ENCODE measurements around the gene AHCYL2. TPM values are rescaled to one million over a fixed set of nuclear protein-coding genes. Genes with fewer than 3 reads are reported as not detected.

The AHCYL2 gene
- total RNA-seq, 1 donor from 2014 or later: 19.0 TPM

DNA sequence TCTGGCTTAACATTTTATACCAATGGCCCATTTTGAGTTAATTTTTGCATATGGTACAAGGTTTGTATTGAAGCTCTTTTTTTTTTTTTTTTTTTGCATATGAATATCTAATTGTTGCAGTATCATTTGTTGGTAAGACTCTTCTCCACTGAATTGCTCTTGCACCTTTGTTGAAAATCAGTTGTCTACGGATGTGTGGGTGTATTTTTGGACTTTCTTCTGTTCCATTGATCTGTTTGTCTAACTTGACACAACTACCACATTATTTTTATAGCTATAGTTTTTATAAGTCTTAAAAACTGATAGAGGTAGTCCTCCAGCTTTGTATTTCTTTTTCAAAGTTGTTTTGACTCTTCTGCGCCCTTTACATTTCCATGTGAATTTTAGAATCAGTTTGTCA is 53.9 kb downstream of the AHCYL2 start:
- TF ChIP-seq, protein P1, sequence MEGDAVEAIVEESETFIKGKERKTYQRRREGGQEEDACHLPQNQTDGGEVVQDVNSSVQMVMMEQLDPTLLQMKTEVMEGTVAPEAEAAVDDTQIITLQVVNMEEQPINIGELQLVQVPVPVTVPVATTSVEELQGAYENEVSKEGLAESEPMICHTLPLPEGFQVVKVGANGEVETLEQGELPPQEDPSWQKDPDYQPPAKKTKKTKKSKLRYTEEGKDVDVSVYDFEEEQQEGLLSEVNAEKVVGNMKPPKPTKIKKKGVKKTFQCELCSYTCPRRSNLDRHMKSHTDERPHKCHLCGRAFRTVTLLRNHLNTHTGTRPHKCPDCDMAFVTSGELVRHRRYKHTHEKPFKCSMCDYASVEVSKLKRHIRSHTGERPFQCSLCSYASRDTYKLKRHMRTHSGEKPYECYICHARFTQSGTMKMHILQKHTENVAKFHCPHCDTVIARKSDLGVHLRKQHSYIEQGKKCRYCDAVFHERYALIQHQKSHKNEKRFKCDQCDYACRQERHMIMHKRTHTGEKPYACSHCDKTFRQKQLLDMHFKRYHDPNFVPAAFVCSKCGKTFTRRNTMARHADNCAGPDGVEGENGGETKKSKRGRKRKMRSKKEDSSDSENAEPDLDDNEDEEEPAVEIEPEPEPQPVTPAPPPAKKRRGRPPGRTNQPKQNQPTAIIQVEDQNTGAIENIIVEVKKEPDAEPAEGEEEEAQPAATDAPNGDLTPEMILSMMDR (IDR thresholded peaks at IDR 0.05): no peak
- H3K9me3 Mint-ChIP-seq (ENCODE audit: unreplicated experiment): peaks cover 10% of the 10 kb centered on the region
- H3K36me3 Mint-ChIP-seq (ENCODE audit: unreplicated experiment): peaks cover 13% of the 10 kb centered on the region
- no peak for DNase-seq (ENCODE audit: extremely low spot score, unreplicated experiment)
- no peak overlapping the region for H3K4me3 Mint-ChIP-seq (ENCODE audit: unreplicated experiment)
- H3K4me1 Mint-ChIP-seq (ENCODE audit: unreplicated experiment): peaks cover 14% of the 10 kb centered on the region
- H3K27me3 Mint-ChIP-seq (ENCODE audit: unreplicated experiment): no peaks in the 10 kb centered on the region
- H3K27ac Mint-ChIP-seq (ENCODE audit: unreplicated experiment): no peak overlapping the region

DNA sequence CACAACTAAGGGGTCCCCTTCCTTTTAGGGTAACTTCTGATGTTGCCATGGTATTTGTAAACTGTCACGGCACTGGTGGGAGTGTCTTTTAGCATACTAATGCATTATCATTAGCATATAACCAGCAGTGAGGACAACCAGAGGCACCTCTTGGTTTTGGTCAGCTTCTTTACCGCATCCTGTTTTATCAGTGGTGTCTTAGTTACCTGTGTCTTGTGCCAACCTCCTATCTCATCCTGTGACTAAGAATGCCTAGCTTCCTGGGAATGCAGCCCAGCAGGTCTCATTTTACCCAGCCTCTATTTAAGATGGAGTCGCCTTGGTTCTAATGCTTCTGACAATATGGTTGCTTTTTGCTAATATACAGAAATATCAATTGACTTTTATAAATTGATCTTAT is 54.9 kb downstream of the AHCYL2 start:
- no peak for DNase-seq (ENCODE audit: extremely low spot score, unreplicated experiment)
- H3K9me3 Mint-ChIP-seq (ENCODE audit: unreplicated experiment): no peaks in the 10 kb centered on the region
- TF ChIP-seq, protein P1 (IDR thresholded peaks at IDR 0.05): no peak
- H3K27ac Mint-ChIP-seq (ENCODE audit: unreplicated experiment): no peak overlapping the region
- no peaks in the 10 kb centered on the region for H3K27me3 Mint-ChIP-seq (ENCODE audit: unreplicated experiment)
- H3K4me3 Mint-ChIP-seq (ENCODE audit: unreplicated experiment): no peak overlapping the region
- peaks cover 3% of the 10 kb centered on the region for H3K36me3 Mint-ChIP-seq (ENCODE audit: unreplicated experiment)
- H3K4me1 Mint-ChIP-seq (ENCODE audit: unreplicated experiment): peaks cover 20% of the 10 kb centered on the region

DNA sequence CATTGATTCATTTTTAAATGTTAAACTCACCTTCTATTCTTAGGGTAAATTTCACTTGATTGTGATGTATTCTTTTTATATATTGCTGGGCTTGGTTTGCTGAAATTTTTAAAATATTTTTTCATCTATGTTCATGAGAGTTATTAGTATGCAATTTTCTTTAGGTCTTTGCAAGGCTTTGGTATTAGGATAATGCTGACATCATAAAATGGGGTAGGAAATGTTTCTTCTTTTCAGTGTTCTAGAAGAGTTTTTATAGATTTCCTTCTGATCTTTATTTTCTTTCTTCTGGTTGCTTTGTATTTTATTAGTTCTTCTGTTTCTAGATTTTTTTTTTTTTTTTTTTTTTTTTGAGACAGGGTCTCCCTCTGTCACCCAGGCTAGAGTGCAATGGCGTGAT is 56.3 kb downstream of the AHCYL2 start:
- Mint-ChIP-seq H3K36me3 (ENCODE audit: unreplicated experiment) (peaks cover 2% of the 10 kb centered on the region), H3K27me3 (ENCODE audit: unreplicated experiment) (no peaks in the 10 kb centered on the region), H3K4me1 (ENCODE audit: unreplicated experiment) (peaks cover 29% of the 10 kb centered on the region), H3K4me3 (ENCODE audit: unreplicated experiment) (no peak overlapping the region), H3K9me3 (ENCODE audit: unreplicated experiment) (no peaks in the 10 kb centered on the region), H3K27ac (ENCODE audit: unreplicated experiment) (peak overlapping the region; percentile 14)
- no peak for DNase-seq (ENCODE audit: extremely low spot score, unreplicated experiment)
- TF ChIP-seq, protein P1 (IDR thresholded peaks at IDR 0.05): no peak

DNA sequence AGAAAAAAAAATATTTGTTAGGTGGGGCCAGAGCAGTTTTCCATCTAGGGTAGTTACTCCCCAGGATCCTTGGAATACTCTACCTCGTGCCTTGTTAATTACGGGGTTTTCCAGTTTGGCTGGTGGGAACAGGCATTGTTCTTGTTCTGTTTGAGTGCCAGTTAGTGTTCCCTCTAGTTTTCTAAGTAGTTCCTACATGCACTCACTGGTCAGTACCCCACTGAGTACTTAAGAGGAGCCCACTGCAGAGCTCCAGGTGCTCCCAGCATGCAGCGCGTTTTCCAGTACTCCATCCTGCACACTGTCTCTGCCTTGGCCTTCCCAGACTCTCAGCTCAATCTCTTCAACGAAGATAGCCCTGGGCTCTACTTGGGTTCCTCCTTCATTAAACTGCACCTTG is 58.0 kb downstream of the AHCYL2 start:
- Mint-ChIP-seq H3K4me3 (ENCODE audit: unreplicated experiment) (no peak overlapping the region), H3K9me3 (ENCODE audit: unreplicated experiment) (no peaks in the 10 kb centered on the region), H3K36me3 (ENCODE audit: unreplicated experiment) (peaks cover 1% of the 10 kb centered on the region), H3K27ac (ENCODE audit: unreplicated experiment) (no peak overlapping the region), H3K4me1 (ENCODE audit: unreplicated experiment) (peaks cover 29% of the 10 kb centered on the region), H3K27me3 (ENCODE audit: unreplicated experiment) (no peaks in the 10 kb centered on the region)
- TF ChIP-seq, protein P1 (IDR thresholded peaks at IDR 0.05): no peak
- no peak for DNase-seq (ENCODE audit: extremely low spot score, unreplicated experiment)

DNA sequence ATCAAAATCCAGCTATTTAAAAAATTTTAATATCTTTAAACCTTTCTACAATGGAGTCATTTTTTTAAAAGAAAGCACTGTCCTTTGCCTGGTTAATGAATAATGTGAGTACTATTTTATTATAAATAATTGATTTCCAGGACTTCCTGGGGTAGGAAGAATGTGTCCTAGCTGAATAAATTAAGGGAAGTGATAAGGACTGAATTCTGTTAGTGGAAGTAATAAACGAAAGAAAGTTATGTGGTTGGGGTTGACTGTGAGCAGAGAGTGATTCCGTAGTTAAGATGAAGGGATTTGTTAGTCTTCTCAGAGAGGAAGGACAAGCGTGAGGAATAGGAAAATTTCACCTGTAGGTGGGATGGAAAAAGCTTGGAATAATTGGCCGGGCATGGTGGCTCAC is 59.1 kb downstream of the AHCYL2 start:
- no peaks in the 10 kb centered on the region for H3K27me3 Mint-ChIP-seq (ENCODE audit: unreplicated experiment)
- peak overlapping the region; percentile 39 for H3K27ac Mint-ChIP-seq (ENCODE audit: unreplicated experiment)
- peaks cover 29% of the 10 kb centered on the region for H3K4me1 Mint-ChIP-seq (ENCODE audit: unreplicated experiment)
- TF ChIP-seq, protein P1 (IDR thresholded peaks at IDR 0.05): no peak
- no peaks in the 10 kb centered on the region for H3K9me3 Mint-ChIP-seq (ENCODE audit: unreplicated experiment)
- H3K36me3 Mint-ChIP-seq (ENCODE audit: unreplicated experiment): no peaks in the 10 kb centered on the region
- no peak overlapping the region for H3K4me3 Mint-ChIP-seq (ENCODE audit: unreplicated experiment)
- DNase-seq (ENCODE audit: extremely low spot score, unreplicated experiment): no peak
